ENCODE measurements around the gene EPB41L2.
A peak's percentile ranks its signal among the peaks of the same experiment; 100 is the strongest.

Gene EPB41L2

GRCh38 chr6:130872250-130873095 lies 190.6 kb downstream of the EPB41L2 start:
- DNase-seq: peak in 36 of 56 donors; percentile 2 to 88 (median 38)

- DNase-seq: no peak
Observed at GRCh38 chr6:130870179-130870880, 192.7 kb downstream of the EPB41L2 start.

GRCh38 chr6:130869681-130870080 lies 193.4 kb downstream of the EPB41L2 start:
- DNase-seq: no peak

GRCh38 chr6:130865793-130866192 lies 197.3 kb downstream of the EPB41L2 start:
- no peak for DNase-seq

GRCh38 chr6:130864344-130864743 lies 198.7 kb downstream of the EPB41L2 start:
- no peak for DNase-seq

- DNase-seq: no peak
Observed at GRCh38 chr6:130863415-130864230, 199.4 kb downstream of the EPB41L2 start.

- DNase-seq: no peak
Observed at GRCh38 chr6:130862370-130862769, 200.7 kb downstream of the EPB41L2 start.

- DNase-seq: no peak
Observed at GRCh38 chr6:130859161-130859867, 203.7 kb downstream of the EPB41L2 start.

- DNase-seq: no peak
Observed at GRCh38 chr6:130858498-130859160, 204.4 kb downstream of the EPB41L2 start.

- DNase-seq: no peak
Observed at GRCh38 chr6:130858054-130858453, 205.0 kb downstream of the EPB41L2 start.

- DNase-seq: no peak
Observed at GRCh38 chr6:130853555-130854183, 209.4 kb downstream of the EPB41L2 start.

GRCh38 chr6:130852844-130853554 lies 210.0 kb downstream of the EPB41L2 start:
- no peak for DNase-seq

- no peak for DNase-seq
Observed at GRCh38 chr6:130851026-130851425, 212.0 kb downstream of the EPB41L2 start.

- no peak for DNase-seq
Observed at GRCh38 chr6:130849594-130849993, 213.5 kb downstream of the EPB41L2 start.

- DNase-seq: no peak
Observed at GRCh38 chr6:130848945-130849344, 214.1 kb downstream of the EPB41L2 start.

GRCh38 chr6:130847001-130847910 lies 215.8 kb downstream of the EPB41L2 start:
- no peak for DNase-seq

- no peak for DNase-seq
Observed at GRCh38 chr6:130846501-130846900, 216.5 kb downstream of the EPB41L2 start.
